GM19468 (cell line): ENCODE data around the gene PTP4A1.
"Not testable (repeated sequence)": the region's sequence is repeated elsewhere in the genome, so short reads cannot be mapped to it uniquely, and the experiment has no call there.

Experiments
- ATAC-seq: cut with Tn5 transposase; IDR thresholded peaks from one replicate; pipeline ENCODE4 v1.9.1; 2021; ENCODE audit warnings: mild to moderate bottlenecking, moderate library complexity, moderate number of reproducible peaks; ENCODE audit not compliant: unreplicated experiment; ENCODE audit errors: extremely low read depth

PTP4A1 gene

DNA sequence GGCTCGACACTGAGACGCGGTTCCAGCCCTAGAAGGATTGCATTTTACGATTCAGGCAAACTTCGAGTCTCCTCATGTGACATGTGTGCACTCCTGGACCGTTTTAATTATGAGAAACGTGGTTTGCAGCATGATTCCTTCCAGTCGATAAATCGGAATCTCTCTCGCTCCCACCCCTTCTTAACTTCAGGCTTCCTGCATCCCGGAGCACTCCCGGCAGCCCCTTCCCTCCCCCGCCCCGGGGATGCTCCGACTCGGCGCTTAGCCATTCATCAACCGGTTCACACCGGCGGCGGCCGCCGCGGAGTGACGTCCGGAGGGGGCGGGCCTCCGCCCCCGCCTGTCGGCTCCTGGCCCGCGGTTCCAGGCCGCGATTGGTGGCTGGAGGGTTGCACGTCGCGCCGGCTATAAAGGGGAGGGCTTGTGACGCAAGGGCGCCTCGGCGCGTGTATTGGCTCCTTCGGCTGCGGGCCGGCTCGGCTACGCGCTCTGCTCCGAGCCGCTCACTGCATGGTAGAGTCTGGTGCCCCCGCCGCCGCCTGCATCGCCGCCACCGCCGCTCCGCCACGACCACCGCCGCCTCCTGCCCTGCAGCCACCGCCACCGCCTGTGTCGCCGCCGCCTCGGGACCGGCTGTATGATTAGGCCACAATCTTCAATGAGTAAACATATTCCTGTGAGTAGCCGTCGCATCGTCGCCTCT, at the start of gene PTP4A1, which contains the start of gene LOC128125822:
Gene PTP4A1, plus strand, starts transcription at position 437 of the 703 bp plus-strand sequence. CDS start 4,401 bp downstream, outside the sequence.
Gene LOC128125822, plus strand, starts transcription at position 437 of the 703 bp plus-strand sequence.
- peak; percentile 96 for ATAC-seq

DNA sequence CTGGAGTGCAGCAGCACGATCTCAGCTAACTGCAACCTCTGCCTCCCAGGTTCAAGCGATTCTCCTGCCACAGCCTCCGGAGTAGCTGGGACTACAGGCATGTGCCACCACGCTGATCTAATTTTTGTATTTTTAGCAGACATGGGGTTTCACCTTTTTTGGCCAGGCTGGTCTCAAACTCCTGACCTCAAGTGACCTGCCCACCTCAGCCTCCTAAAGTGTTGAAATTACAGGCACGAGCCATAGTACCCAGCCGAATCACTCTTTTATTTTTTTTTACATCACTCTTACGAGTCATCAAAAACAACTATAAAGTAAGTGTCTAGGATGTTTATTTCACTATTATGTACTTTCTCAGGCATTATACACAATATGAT, 49.4 kb upstream of the PTP4A1 start:
- ATAC-seq, result not testable (repeated sequence)

DNA sequence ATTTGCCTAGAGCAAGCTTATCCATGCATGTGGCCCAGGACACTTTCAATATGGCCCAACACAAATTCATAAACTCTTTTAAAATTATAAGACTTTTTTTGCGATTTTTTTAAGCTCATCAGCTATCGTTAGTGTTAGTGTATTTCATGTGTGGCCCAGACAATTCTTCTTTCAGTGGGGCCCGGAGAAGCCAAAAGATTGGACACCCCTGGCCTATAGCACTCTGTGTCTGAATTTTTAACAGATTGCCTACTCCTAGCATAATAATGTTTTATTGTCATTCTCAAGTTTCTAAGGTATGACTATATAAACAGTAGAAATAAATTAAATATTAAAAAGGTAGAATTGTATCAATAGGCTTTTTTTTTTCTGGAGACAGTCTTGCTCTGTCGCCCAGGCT, 48.6 kb upstream of the PTP4A1 start:
- no peak for ATAC-seq

DNA sequence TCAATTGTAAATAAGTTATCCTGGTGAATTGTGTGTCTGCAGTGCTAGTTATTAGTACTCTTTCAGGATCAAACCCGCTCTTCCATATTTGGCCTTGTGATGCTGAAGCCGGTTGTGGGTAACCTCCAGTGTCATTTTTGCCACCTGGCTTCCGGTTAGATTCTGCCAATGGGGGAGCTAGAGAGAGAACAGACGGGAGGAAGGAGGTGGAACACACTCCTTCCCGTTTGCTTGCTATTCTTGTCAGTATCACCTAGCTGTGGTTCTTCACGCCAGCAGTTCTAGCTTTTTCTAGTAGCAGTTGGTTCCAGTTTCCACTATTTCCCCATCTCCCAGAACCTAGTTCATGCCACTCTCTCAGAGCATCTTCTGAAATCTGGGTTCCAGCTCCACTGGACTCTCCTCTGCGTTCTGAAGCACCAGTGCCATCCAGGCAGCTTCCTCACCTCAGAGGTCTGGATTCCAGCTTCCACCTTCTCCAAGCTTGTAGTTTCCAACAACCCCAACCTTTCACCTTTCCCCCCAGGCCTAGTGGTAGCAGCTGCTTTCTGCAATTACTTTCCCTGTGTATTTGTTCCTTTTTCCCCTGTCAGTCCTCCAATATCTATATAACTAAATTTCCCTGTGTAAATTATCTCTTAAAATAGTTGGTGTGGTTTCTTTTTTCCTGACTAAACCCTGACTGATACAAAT, 46.9 kb upstream of the PTP4A1 start:
- no peak for ATAC-seq

DNA sequence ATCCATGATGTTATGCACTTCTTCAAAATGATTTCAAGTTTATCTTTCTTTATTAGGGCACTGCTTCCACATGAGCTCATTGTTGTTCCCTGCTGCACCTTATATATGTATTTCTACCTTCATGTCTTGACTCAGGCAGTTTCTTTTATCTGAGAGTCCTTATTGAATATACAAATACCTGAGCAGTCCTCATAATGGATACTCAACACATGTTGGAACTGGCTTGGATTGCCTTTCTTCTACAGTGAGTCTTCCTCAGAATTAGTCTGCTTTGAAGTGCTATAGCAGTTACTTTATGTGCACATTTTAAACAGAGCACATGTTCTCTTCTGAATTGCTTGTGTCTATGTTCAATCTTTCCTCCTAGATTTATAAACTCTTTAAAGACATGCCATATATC, 45.3 kb upstream of the PTP4A1 start:
- ATAC-seq, result no peak

DNA sequence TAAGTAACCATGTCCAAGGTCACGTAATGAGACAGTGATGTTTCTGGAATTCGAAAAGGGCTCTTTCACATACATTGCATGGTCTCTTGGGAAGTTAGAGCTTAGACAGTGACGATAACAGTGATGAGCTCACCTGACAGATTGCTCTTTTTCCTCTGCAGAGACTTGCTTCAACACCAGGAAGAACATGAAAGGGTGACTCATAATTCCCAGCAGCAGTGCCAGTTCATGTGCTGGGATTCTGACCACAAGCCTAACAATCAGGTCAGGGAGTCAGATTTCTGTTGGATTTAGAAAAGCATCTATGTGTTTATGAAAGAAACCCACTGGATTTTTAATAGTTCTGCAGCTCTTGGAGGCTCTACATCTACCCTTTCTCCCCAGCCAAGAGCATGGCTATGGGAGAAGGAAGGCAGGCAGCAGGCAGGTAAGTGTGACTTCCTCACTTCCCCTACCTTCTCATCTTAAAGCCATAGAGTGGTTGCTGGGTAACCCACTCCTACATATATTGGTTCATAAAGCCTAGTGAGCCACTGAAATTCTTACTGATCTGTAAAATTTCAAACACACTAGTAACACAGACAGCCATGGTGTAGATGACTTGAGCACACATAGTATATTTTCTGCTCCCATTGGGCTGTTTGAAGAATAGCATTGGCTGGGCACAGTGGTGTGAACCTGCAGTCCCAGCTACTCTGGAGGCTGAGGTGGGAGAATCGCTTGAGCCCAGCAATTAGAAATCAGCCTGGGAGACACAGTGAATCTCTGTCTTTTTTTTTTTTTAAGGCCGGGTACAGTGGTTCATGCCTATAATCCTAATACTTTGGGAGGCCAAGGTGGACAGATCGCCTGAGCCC, 44.4 kb upstream of the PTP4A1 start:
- ATAC-seq, result no peak

DNA sequence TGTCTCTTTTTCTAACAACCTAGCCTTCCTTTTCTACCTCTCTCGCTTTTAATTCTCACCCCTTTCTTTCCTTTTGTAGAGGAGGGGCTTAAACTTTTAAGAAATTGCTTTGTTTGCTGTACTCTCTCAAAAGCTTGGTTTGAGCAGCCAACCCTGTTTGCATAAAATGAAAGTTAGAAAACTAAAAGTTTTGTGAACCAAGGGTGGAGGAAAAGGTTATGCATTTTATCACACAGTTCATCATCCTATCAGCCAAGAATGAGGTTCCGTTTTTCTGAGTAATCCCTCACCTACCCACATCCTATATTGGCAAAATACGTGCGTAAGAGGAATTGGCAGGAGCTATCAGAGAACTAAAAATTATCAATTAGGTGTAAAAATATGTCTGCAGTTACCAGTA, 42.8 kb upstream of the PTP4A1 start:
- ATAC-seq, result no peak

DNA sequence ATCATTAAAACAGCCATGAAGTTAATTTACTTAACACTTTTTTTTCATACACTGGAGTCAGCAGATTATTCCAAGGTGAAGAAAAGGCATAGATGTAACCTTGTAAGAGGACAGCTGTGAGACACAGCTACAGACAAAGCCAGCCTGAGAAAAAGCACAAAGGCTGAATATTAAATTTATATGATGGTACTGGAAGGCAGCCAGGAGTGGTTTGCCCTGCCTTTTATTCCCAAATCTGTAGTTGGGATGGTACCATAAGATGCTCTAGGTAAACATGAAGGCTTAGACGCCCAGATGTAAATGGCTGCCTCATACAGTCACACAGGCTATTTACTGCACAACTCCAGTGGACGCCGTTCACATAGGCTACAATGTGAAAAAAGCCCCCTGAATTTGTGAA, 42.1 kb upstream of the PTP4A1 start:
- ATAC-seq, result no peak

DNA sequence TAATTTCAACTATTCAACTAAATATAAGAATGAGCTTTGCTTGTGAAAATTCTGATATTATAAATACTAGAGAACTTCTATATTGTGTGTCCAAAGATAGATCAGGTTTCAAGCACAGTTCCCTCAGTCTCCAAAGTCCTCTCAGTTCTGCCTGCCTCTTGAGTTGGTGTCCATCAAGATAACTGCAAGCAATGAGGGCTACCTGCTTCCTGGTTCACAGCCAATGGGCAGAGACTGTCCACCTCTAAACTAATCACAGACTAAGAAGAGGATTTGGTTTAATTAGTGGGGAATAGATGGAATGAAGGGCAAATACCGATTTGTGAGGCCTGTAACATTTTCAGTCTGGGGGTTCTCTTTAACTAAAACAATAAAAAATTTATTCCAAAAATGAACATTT, 41.3 kb upstream of the PTP4A1 start:
- no peak for ATAC-seq

DNA sequence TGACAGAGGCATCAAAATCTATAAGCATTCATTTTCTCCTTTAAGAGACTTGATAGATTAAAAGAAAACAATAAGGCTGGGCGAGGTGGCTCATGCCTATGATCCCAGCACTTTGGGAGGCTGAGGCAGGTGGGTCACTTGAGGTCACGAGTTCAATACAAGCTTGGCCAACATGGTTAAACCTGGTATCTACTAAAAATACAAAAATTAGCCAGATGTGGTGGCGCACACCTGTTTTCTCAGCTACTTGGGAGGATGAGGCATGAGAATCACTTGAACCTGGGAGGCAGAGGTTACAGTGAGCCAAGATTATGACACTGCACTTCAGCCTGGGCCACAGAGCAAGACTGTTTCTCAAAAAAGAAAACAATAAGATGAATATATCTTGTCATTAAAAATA, 39.3 kb upstream of the PTP4A1 start:
- ATAC-seq, result no peak

DNA sequence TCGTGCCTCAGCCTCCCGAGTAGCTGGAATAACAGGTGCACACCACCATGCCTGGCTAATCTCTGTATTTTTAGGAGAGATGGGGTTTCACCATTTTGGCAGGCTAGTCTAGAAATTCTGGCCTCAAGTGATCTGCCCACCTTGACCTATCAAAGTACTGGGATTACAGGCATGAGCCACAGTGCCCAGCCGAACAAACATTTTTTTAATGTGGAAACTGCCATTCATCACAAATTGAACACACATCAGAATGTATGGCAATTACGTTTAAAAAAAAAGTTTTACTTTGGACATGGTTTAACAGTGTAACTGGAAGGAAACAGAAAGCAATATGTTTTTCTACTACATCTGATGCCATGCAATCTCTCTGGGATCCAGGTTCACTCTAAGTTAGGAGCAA, 38.3 kb upstream of the PTP4A1 start:
- no peak for ATAC-seq

DNA sequence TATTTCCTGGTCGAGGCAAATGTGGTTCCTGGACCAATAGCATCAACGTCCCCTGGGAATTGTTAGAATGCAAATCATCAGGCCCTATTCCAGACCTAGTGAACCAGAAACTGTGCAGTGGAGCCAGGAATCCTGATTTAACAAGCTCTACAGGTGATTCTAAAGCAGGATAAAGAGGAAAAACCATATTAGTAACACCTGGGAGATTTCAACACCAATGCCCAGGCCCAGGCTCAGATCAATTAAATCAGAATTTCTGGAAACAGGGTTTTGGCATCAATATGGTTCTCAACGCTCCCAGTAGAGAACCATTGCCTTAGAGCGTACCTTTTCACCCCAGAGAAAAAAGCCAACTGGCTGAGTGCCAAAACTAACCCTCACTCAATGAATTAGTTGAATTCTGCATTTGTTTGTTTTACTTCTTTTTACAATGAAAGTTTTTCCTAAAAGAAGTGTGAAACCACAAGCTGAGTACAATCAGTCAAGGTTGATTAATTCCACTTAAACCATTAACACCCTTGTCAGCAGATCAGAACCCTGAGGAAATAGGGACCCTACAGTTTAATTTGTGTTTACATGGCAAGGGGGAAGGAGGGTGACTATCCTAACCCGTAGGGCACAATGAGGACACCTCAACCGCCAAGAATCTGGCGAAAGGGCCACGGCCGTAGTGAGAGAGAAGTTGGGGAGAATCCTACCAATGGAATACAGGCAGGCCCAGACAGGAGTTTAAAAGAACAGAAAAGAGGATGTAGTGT, 34.9 kb upstream of the PTP4A1 start:
- ATAC-seq, result no peak

DNA sequence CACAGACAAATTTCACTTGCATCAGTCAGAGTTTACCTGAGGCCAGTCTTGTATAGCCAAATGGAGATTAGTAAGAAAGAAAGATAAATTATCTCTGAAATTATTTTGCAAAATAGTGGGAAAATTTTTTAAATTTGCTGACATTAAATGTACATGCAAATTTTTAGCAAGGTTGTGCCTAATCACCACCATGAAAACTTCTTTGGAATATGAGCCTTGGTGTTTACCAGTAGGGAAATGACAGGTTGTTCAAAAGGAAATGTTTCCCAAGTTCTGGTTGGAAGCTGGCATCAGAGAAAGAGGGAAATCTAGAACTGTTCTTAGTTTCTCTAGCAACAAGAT, 34.4 kb upstream of the PTP4A1 start:
- no peak for ATAC-seq

DNA sequence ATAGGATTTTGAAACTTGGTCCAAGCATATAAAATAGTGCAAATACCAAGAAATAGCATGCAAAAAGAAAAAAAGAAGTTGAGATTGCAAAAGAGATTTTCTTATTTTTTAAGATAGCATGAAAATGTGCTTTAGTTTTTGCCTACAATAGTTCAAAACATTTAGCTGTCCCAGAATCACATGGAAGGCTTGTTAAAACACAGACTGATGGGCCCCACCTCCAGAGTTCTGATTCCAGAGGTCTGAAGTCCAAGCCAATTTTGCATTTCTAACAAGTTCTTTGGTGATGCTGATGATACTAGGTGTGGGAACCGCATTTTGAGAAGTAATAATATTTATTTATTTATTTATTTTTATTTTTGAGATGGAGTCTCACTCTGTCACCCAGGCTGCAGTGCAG, 33.7 kb upstream of the PTP4A1 start:
- ATAC-seq, result no peak

DNA sequence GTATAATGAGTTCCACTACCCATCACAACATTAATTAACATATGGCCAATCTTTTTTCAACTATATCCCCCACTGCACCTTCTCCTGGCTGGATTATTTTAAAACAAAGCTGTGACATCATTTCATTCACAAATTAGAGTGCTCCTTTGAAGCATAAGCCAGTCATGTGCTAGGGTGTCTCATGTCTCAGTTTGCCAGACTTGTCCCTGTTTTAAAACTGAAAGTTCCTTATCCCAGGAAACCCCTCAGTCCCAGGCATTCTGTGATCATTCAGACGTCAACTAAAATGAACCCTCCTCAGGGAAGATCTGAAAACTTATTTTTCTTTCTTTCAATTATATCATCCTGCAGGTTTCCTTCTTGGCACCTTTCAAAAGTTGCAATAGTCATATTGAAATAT, 29.3 kb upstream of the PTP4A1 start:
- no peak for ATAC-seq

DNA sequence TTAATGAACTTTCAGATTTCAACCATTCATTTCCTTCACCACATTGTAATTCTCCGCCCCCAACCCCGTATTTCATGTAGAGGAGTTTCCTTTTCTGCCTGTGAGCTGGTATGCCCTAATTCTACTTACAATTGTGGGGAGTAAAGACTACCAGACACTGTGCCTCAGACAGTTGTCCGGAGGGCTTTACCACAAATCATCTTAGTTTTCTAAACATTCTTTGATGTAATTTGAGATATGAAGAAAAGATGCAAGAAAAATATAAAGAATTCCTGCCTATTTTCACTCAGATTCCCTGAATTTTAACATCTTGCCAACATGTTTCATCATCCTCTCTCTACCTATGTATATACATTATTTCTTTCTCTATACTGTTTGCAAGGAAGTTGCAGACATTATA, 28.3 kb upstream of the PTP4A1 start:
- no peak for ATAC-seq

DNA sequence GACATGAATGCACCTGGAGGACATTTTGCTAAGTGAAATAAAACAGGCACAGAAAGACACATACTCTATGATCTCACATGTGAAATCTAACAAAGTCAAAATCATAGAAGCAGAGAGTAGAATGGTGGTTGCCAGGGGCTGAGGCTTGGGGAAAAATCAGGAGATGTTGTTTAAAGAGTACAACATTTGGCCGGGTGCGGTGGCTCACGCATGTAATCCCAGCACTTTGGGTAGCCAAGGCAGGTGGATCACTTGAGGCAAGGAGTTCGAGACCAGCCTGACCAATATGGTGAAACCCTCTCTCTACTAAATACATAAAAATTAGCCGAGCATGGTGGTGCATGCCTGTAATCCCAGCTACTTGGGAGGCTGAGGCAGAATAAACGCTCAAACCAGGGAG, 26.0 kb upstream of the PTP4A1 start:
- ATAC-seq, result no peak

DNA sequence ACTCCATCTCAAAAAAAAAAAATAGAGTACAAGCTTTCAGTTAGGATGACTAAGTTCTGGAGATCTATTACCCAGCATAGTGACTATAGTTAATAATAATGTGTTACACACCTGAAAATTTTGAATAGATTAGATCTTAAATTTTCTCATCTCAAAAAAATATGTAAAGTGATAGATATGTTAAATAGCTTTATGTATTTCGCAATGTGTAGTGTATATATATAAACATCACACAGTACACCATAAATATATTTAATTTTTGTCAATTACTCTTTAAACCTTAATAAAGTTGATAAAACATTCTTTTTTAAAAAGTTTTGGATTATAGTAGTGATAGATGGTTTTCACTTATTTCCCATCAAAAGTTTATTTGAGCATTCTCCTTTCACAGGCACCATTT, 25.6 kb upstream of the PTP4A1 start:
- no peak for ATAC-seq

DNA sequence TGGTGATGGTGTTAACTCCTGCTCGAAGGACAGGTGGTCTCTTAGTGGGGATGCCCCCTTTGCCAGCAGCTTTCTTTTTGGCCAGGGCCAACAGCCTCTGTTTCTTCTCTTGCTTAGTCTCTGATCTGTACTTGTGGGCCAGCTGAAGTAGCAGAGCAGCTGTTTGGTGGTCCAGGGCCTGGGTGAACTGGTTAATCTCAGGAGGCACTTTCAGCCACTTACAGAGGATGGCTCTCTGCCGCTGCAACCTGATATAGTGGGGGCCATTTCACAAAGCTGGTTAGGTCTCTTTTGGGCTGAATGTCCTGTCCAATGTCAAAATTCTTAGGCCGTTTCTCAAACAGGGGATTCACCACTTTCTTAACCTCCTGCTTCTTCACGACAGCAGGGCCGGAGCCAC, 23.2 kb upstream of the PTP4A1 start:
- no peak for ATAC-seq

DNA sequence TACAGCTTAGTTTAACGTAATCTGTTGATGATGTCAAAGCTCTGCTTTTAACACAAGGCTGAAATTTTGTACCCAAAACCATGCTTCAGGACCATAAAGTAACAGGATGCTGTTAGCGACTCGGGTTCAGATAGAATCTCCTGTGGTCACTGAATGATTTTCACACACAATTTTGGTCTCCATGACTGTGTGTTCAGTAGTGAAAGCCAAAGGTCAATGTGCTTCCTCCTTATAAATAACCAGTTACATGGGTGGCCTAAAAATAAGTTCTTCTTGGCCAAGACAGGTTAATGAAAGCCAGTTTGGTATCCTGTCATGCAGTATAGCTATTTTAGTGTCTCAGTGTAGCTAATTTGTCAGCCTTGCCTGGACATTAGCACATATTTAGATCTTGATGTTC, 19.1 kb upstream of the PTP4A1 start:
- ATAC-seq, result peak; percentile 99
